Endodermal cell (in vitro differentiated cells): ENCODE data around the gene DMRT3. TPM values are rescaled to one million over a fixed set of nuclear protein-coding genes. Genes with fewer than 3 reads are reported as not detected.

Source experiments
- DNase-seq: peaks from one replicate; pipeline ENCODE4 v3.0.0-alpha.2; 2017
- H3K27ac ChIP-seq: 2 replicates; pipeline ENCODE4 v1.5.1; 2013; ENCODE audit warnings: mild to moderate bottlenecking, low read depth, low read length, moderate library complexity
- H3K27me3 ChIP-seq: 2 replicates; pipeline ENCODE4 v1.6.1; 2013; ENCODE audit warnings: mild to moderate bottlenecking, low read length, moderate library complexity; ENCODE audit not compliant: insufficient read depth, control insufficient read depth, poor library complexity, severe bottlenecking
- H3K36me3 ChIP-seq: 2 replicates; pipeline ENCODE4 v1.7.0; 2013; ENCODE audit warnings: mild to moderate bottlenecking, low read length, moderate library complexity; ENCODE audit not compliant: control insufficient read depth, insufficient read depth
- H3K4me1 ChIP-seq: one replicate; pipeline ENCODE4 v1.7.0; 2013; ENCODE audit warnings: low read length; ENCODE audit not compliant: control insufficient read depth, insufficient read depth
- H3K4me3 ChIP-seq: 2 replicates; pipeline ENCODE4 v1.5.1; 2013; ENCODE audit warnings: mild to moderate bottlenecking, low read length, moderate library complexity
- H3K9ac ChIP-seq: 2 replicates; pipeline ENCODE4 v1.6.1; 2013; ENCODE audit warnings: mild to moderate bottlenecking, low read length, moderate library complexity; ENCODE audit not compliant: poor library complexity, severe bottlenecking; ENCODE audit errors: extremely low read depth
- H3K9me3 ChIP-seq: 2 replicates; pipeline ENCODE4 v1.6.1; 2013; ENCODE audit warnings: mild to moderate bottlenecking, low read length, moderate library complexity; ENCODE audit not compliant: control insufficient read depth
- H3K27ac Mint-ChIP-seq: 2 replicates; pipeline ENCODE4 v1.8.0; 2020; ENCODE audit warnings: mixed read lengths
- H3K27me3 Mint-ChIP-seq: 2 replicates; pipeline ENCODE4 v1.8.0; 2021; ENCODE audit warnings: mild to moderate bottlenecking, mixed read lengths; ENCODE audit not compliant: insufficient read depth
- H3K36me3 Mint-ChIP-seq: 2 replicates; pipeline ENCODE4 v1.8.0; 2020; ENCODE audit warnings: low read depth, mixed read lengths
- H3K4me1 Mint-ChIP-seq: 2 replicates; pipeline ENCODE4 v1.8.0; 2020; ENCODE audit warnings: mixed read lengths
- H3K4me3 Mint-ChIP-seq: 2 replicates; pipeline ENCODE4 v1.8.0; 2020; ENCODE audit warnings: mild to moderate bottlenecking, moderate library complexity, mixed read lengths
- H3K9me3 Mint-ChIP-seq: 2 replicates; pipeline ENCODE4 v1.8.0; 2020; ENCODE audit warnings: mild to moderate bottlenecking, mixed read lengths
- CTCF ChIP-seq: fragments of 200-600 bp; sonication (generic); conservative IDR thresholded peaks from 2 replicates; pipeline ENCODE4 v1.5.0; 2021; ENCODE audit warnings: antibody characterized with exemption, mild to moderate bottlenecking
- WGBS, 2 experiments: methylation state at CpG; one replicate each; pipeline versions ENCODE4 v1.1.5 to v1.1.7; 2013; ENCODE audit warnings: missing lambda C conversion rate in 2 of 2, mixed read lengths in 1 of 2; ENCODE audit not compliant: insufficient coverage in 1 of 2, insufficient read length in 1 of 2; 5-methylcytosine and 5-hydroxymethylcytosine counted together
- total RNA-seq, 2 donors: library from RNA; stranded (reverse); fragmentation: NEBNext Ultra II Directional in 1 of 2; extraction: Animal tissue kit (Norgen Biotek cat#: 25700) in 1 of 2; gene quantifications; 2 replicates in 1 of 2; 3 replicates in 1 of 2; pipeline ENCODE4 v1.2.1, GENCODE V29; 2021

Gene DMRT3
- total RNA-seq, 2 donors from 2014 or later = not detected

- no peak overlapping the region for H3K9ac ChIP-seq
- Mint-ChIP-seq H3K36me3 (no peaks in the 10 kb centered on the region), H3K4me1 (no peaks in the 10 kb centered on the region), H3K27ac (no peak overlapping the region), H3K9me3 (no peaks in the 10 kb centered on the region), H3K27me3 (peaks cover 26% of the 10 kb centered on the region), H3K4me3 (no peak overlapping the region)
- WGBS, 2 experiments = 83 to 93% methylated on average over 1 to 3 of the region's 3 CpGs
- DNase-seq = no peak
- no peaks in the 10 kb centered on the region for H3K4me1 ChIP-seq
- no peak overlapping the region for H3K27ac ChIP-seq
- H3K9me3 ChIP-seq = no peaks in the 10 kb centered on the region
- H3K36me3 ChIP-seq = no peaks in the 10 kb centered on the region
- no peak overlapping the region for H3K4me3 ChIP-seq
- no peak for TF ChIP-seq CTCF
- peaks cover 16% of the 10 kb centered on the region for H3K27me3 ChIP-seq
These were observed 30.9 kb downstream of the DMRT3 start for GRCh38 chr9:1007312-1007711.

GRCh38 chr9:1008216-1008615 lies 31.8 kb downstream of the DMRT3 start:
- no peak for TF ChIP-seq CTCF

GRCh38 chr9:1009101-1009707 lies 32.7 kb downstream of the DMRT3 start:
- H3K27ac Mint-ChIP-seq = no peak overlapping the region
- Histone ChIP-seq H3K9ac (no peak overlapping the region), H3K9me3 (no peaks in the 10 kb centered on the region), H3K27me3 (peaks cover 22% of the 10 kb centered on the region), H3K4me3 (no peak overlapping the region), H3K27ac (no peak overlapping the region), H3K36me3 (no peaks in the 10 kb centered on the region), H3K4me1 (no peaks in the 10 kb centered on the region)
- no peaks in the 10 kb centered on the region for H3K9me3 Mint-ChIP-seq
- H3K27me3 Mint-ChIP-seq = peaks cover 30% of the 10 kb centered on the region
- DNase-seq = peak; percentile 94
- WGBS, 2 experiments = 22 to 24% methylated on average over 12 to 14 of the region's 14 CpGs
- H3K4me1 Mint-ChIP-seq = no peaks in the 10 kb centered on the region
- peak; percentile 99 for TF ChIP-seq CTCF
- H3K4me3 Mint-ChIP-seq = no peak overlapping the region
- H3K36me3 Mint-ChIP-seq = no peaks in the 10 kb centered on the region

More at GRCh38 chr9:1008216-1008615, 31.8 kb downstream of the DMRT3 start:
- H3K9me3 ChIP-seq = no peaks in the 10 kb centered on the region
- H3K36me3 ChIP-seq = no peaks in the 10 kb centered on the region
- H3K27me3 ChIP-seq = peaks cover 16% of the 10 kb centered on the region
- H3K27ac Mint-ChIP-seq = no peak overlapping the region
- 75 to 91% methylated on average over 2 to 3 of the region's 3 CpGs for WGBS, 2 experiments
- DNase-seq = no peak
- no peak overlapping the region for H3K4me3 ChIP-seq
- no peak overlapping the region for H3K9ac ChIP-seq
- no peaks in the 10 kb centered on the region for H3K9me3 Mint-ChIP-seq
- H3K27ac ChIP-seq = no peak overlapping the region
- H3K4me1 ChIP-seq = no peaks in the 10 kb centered on the region
- no peaks in the 10 kb centered on the region for H3K36me3 Mint-ChIP-seq
- no peak overlapping the region for H3K4me3 Mint-ChIP-seq
- H3K27me3 Mint-ChIP-seq = peaks cover 26% of the 10 kb centered on the region
- H3K4me1 Mint-ChIP-seq = no peaks in the 10 kb centered on the region
